NCI-H1436 treated with DMSO at 0.1 percent for 48 hours (cell line): ENCODE measurements around the gene ENO4.

Experiments used
- DNase-seq: peaks from one replicate; lab custom pipeline; 2025; lab: John Stamatoyannopoulos, UW

The ENO4 gene

DNA sequence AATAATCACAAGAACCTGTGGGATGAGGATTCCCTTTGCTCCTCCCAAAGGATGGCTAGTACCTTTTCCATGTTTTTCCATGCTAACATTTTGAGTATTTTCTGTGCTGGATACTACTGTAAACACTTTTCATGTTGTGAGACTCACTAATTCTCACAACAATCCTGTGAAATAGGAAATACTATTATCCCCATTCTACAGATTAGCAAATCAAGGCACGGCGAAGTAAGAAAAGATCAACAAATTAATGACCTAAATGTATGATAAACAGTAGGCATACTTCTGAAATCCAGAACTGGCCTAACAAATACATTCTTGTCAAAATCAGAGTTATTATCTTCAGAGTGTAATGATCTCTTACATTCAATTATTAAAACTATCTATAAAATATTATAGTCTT, 69.3 kb downstream of the ENO4 start:
- no peak for DNase-seq

DNA sequence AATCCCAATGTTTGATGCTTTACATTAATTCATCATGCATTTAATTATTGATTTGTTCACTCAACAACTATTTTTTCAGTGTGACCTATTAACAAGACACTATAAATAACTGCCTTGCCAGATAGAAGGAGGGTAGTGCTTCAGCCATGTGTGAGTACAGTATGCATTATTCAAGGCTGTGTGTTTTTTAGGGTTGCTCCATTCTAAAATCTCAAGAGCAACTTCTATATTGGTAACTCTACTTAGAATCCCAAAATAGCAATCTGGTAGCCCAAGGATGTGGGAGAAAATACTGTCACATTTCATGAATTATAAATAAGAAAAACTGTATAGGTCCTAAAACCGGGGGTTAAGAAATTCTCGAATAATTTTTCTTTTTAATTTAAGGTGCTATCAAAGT, 69.9 kb downstream of the ENO4 start:
- no peak for DNase-seq

DNA sequence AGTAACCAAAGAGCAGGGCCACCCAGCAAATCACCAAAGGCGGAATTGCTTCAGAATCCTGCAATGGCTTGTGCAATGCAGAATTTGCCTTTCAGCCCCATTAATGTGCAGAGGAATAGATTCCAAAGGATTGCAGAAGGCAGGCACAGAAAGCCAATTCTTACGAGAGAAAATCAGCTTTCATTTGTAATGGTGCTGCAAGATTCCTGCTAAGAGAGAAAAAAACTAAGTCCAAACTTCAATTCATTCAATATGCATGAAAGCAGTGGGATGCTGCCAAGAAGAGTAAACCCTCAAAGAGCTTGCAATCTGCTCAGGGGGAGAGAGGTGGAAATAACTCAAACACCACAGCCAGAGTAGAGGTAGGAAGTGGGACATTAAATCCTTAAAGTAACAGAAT, 70.4 kb downstream of the ENO4 start:
- DNase-seq, result no peak

DNA sequence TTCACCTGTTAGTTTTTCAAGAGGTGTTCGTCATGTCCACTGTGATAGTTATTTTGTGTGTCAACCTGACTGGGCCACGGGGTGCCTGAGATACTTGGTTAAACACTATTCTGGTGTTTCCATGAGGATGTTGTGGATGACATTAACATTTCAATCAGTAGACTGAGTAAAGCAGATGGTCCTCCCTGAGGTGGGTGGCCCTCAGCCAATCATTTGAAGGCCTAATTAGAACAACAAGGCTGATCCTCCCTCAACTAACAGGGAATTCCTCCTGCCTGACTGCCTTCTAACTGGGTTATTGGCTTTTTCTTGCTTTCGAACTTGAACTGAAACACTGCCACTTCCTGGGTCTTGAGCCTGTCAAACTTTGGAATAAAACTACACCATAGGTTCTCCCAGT, 75.8 kb downstream of the ENO4 start:
- no peak for DNase-seq

DNA sequence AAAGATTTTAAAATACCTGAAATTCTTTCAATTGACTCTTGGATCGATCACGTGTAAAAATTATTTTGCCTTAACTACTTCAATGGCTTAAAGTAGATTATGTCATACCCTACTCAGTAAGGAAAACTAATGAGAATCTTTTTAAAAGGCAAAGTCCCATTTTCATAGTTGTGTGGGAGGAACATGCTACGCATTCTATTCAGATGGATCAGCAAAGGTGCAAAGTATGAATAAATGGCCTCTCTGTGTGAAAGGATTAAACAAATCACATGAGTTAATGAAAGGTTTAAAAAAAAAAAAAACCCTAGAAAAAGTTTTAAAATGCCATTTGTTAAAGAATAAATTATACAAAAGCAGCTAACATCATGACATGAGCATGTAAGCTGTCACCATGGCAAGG, 77.1 kb downstream of the ENO4 start:
- DNase-seq, result no peak

DNA sequence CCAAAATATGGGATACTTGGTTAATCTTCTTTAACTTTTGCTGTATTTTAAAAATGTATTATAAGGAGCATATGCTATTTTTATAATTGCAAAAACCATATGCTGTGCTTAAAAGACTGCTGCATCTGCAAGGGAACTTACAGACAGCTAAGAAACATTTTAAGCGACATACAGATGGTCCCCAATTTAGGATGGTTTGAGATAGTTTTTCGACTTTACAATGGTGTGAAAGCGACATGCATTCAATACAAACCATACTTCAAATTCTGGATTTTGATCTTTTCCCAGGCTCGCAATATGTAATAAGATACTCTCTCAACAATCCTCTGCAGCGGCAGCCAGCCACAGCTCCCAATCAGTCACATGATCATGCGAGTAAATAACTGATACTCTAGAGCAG, 82.5 kb downstream of the ENO4 start:
- DNase-seq, result no peak
